H9 (cell line): ENCODE data around the gene PFN1. TPM values are rescaled to one million over a fixed set of nuclear protein-coding genes. Genes with fewer than 3 reads are reported as not detected.

Experiments
- DNase-seq: peaks from one replicate; pipeline ENCODE4 v3.0.0-alpha.2; 2017
- H2AFZ ChIP-seq: one replicate; pipeline ENCODE4 v1.6.1; 2013; ENCODE audit warnings: mild to moderate bottlenecking, low read length, control low read depth, moderate library complexity
- H2AK5ac ChIP-seq: 2 replicates; pipeline ENCODE4 v1.6.1; 2013; ENCODE audit warnings: low read length, control low read depth, mixed read lengths; ENCODE audit not compliant: insufficient read length
- H2BK120ac ChIP-seq: one replicate; pipeline ENCODE4 v1.6.1; 2013; ENCODE audit warnings: low read depth, mild to moderate bottlenecking, low read length, control low read depth, inconsistent platforms; ENCODE audit not compliant: poor library complexity, severe bottlenecking
- H2BK12ac ChIP-seq: 2 replicates; pipeline ENCODE4 v1.6.1; 2013; ENCODE audit warnings: low read length, control low read depth, mixed read lengths, low read depth; ENCODE audit not compliant: insufficient read length
- H2BK15ac ChIP-seq: 2 replicates; pipeline ENCODE4 v1.6.1; 2013; ENCODE audit warnings: low read depth, low read length, control low read depth
- H2BK20ac ChIP-seq: one replicate; pipeline ENCODE4 v1.6.1; 2013; ENCODE audit warnings: low read depth, mild to moderate bottlenecking, low read length, control low read depth, inconsistent platforms; ENCODE audit not compliant: poor library complexity, severe bottlenecking
- H2BK5ac ChIP-seq: 2 replicates; pipeline ENCODE4 v1.6.1; 2013; ENCODE audit warnings: low read length, control low read depth, mixed read lengths; ENCODE audit not compliant: insufficient read length
- H3K14ac ChIP-seq: 2 replicates; pipeline ENCODE4 v1.6.1; 2013; ENCODE audit warnings: low read length, control low read depth; ENCODE audit not compliant: insufficient read depth
- H3K18ac ChIP-seq: 2 replicates; pipeline ENCODE4 v1.6.1; 2013; ENCODE audit warnings: low read depth, mild to moderate bottlenecking, mixed read lengths, low read length, control low read depth; ENCODE audit not compliant: insufficient read length
- H3K23ac ChIP-seq: 2 replicates; pipeline ENCODE4 v1.6.1; 2013; ENCODE audit warnings: low read length, control low read depth, mixed read lengths, low read depth; ENCODE audit not compliant: insufficient read length
- H3K23me2 ChIP-seq: 2 replicates; pipeline ENCODE4 v1.6.1; 2013; ENCODE audit warnings: low read depth, mild to moderate bottlenecking, mixed read lengths, low read length, control low read depth; ENCODE audit not compliant: insufficient read length, poor library complexity, severe bottlenecking
- H3K27ac ChIP-seq: 2 replicates; pipeline ENCODE4 v1.5.1; 2013; ENCODE audit warnings: low read length, control low read depth, mixed read lengths, low read depth; ENCODE audit not compliant: insufficient read length
- H3K27me3 ChIP-seq: 2 replicates; pipeline ENCODE4 v1.6.1; 2013; ENCODE audit warnings: low read length, control low read depth, inconsistent platforms; ENCODE audit not compliant: insufficient read depth
- H3K4ac ChIP-seq: 2 replicates; pipeline ENCODE4 v1.6.1; 2013; ENCODE audit warnings: low read depth, mild to moderate bottlenecking, control low read depth, inconsistent platforms, low read length, moderate library complexity
- H3K4me1 ChIP-seq: 2 replicates; pipeline ENCODE4 v1.6.1; 2013; ENCODE audit warnings: low read length, control low read depth, inconsistent platforms; ENCODE audit not compliant: insufficient read depth
- H3K4me2 ChIP-seq: 2 replicates; pipeline ENCODE4 v1.6.1; 2013; ENCODE audit warnings: low read length, control low read depth, mixed read lengths; ENCODE audit not compliant: insufficient read length, insufficient read depth
- H3K56ac ChIP-seq: 2 replicates; pipeline ENCODE4 v1.6.1; 2013; ENCODE audit warnings: low read depth, mild to moderate bottlenecking, mixed read lengths, low read length, control low read depth; ENCODE audit not compliant: insufficient read length
- H3K79me1 ChIP-seq: 2 replicates; pipeline ENCODE4 v1.6.1; 2013; ENCODE audit warnings: low read depth, mild to moderate bottlenecking, moderate library complexity, low read length, control low read depth, inconsistent platforms; ENCODE audit not compliant: insufficient read depth, poor library complexity, severe bottlenecking
- H3K79me2 ChIP-seq: 2 replicates; pipeline ENCODE4 v1.6.1; 2013; ENCODE audit warnings: low read length, control low read depth, inconsistent platforms; ENCODE audit not compliant: insufficient read depth
- H3K9ac ChIP-seq: 2 replicates; pipeline ENCODE4 v1.6.1; 2013; ENCODE audit warnings: low read length, control low read depth, mixed read lengths; ENCODE audit not compliant: insufficient read length; ENCODE audit errors: extremely low read depth
- H3K9me3 ChIP-seq: one replicate; pipeline ENCODE4 v1.6.1; 2013; ENCODE audit warnings: low read depth, low read length, inconsistent platforms; ENCODE audit not compliant: control insufficient read depth
- H3T11ph ChIP-seq: one replicate; pipeline ENCODE4 v1.6.1; 2013; ENCODE audit warnings: mild to moderate bottlenecking, low read length, control low read depth, inconsistent platforms
- H4K20me1 ChIP-seq: one replicate; pipeline ENCODE4 v1.6.1; 2013; ENCODE audit not compliant: control insufficient read depth, insufficient read length, insufficient read depth
- H4K5ac ChIP-seq: 2 replicates; pipeline ENCODE4 v1.6.1; 2013; ENCODE audit warnings: low read depth, mild to moderate bottlenecking, mixed read lengths, low read length, control low read depth; ENCODE audit not compliant: insufficient read length
- H4K8ac ChIP-seq: replicated peaks from 2 replicates; pipeline ENCODE4 v1.6.1; 2013; ENCODE audit warnings: low read length, control low read depth, mixed read lengths, low read depth; ENCODE audit not compliant: insufficient read length
- H4K91ac ChIP-seq: 2 replicates; pipeline ENCODE4 v1.6.1; 2013; ENCODE audit warnings: low read depth, mild to moderate bottlenecking, moderate library complexity, mixed read lengths, low read length, control low read depth; ENCODE audit not compliant: insufficient read length
- H3K27ac Mint-ChIP-seq, 3 experiments: 2 replicates in 2 of 3; 3 replicates in 1 of 3; pipeline ENCODE4 v1.8.0; 2020 to 2021; ENCODE audit warnings: mixed read lengths in 3 of 3, mild to moderate bottlenecking in 1 of 3, moderate library complexity in 1 of 3
- H3K27me3 Mint-ChIP-seq: 2 replicates; pipeline ENCODE4 v1.8.0; 2021; ENCODE audit warnings: low read depth, mild to moderate bottlenecking, moderate library complexity, mixed read lengths
- H3K36me3 Mint-ChIP-seq, 3 experiments: 2 replicates in 2 of 3; 3 replicates in 1 of 3; pipeline ENCODE4 v1.8.0; 2020 to 2021; ENCODE audit warnings: low read depth in 3 of 3, mixed read lengths in 3 of 3; ENCODE audit not compliant: insufficient read depth in 1 of 3
- H3K4me1 Mint-ChIP-seq, 2 experiments: 2 replicates each; pipeline ENCODE4 v1.8.0; 2020; ENCODE audit warnings: mixed read lengths in 2 of 2
- H3K4me3 Mint-ChIP-seq, 2 experiments: 2 replicates in 1 of 2; 3 replicates in 1 of 2; pipeline ENCODE4 v1.8.0; 2020 to 2021; ENCODE audit warnings: mild to moderate bottlenecking in 2 of 2, mixed read lengths in 2 of 2, moderate library complexity in 1 of 2
- H3K9me3 Mint-ChIP-seq, 2 experiments: 2 replicates in 1 of 2; 3 replicates in 1 of 2; pipeline ENCODE4 v1.8.0; 2020; ENCODE audit warnings: mild to moderate bottlenecking in 2 of 2, mixed read lengths in 2 of 2, moderate library complexity in 1 of 2
- CTCF ChIP-seq: fragments of 200-600 bp; sonication (generic); conservative IDR thresholded peaks from 3 replicates; pipeline ENCODE4 v1.8.0; 2021; ENCODE audit warnings: antibody characterized with exemption, mild to moderate bottlenecking
- WGBS: extraction: QIAGEN DNeasy Blood & Tissue Kit; methylation state at CpG from one replicate; pipeline ENCODE4 v1.1.7; 2013; ENCODE audit warnings: missing lambda C conversion rate, low lambda C conversion rate, mixed read lengths; ENCODE audit not compliant: insufficient read length; ENCODE audit errors: extremely low coverage; 5-methylcytosine and 5-hydroxymethylcytosine counted together
- total RNA-seq: library from RNA; stranded (reverse); gene quantifications from 2 replicates; pipeline ENCODE4 v1.2.1, GENCODE V29; 2021

PFN1 gene
- total RNA-seq, 1 experiment from 2014 or later: 1,149 TPM

GRCh38 chr17:4967539-4968485, 19.5 kb upstream of the PFN1 start, which contains the start of gene SPAG7:
SPAG7 (minus strand) TSS chr17:4967817; CDS start chr17:4967804, 13 bp downstream.
- Histone ChIP-seq H4K5ac (peak within 1 kb of the TSS; percentile 40), H2BK5ac (no peak within 1 kb of the TSS), H3K27ac (peak within 1 kb of the TSS; percentile 71), H2BK120ac (no peak within 1 kb of the TSS), H3K27me3 (no peaks in the 10 kb centered on the region), H3K9ac (peak within 1 kb of the TSS; percentile 93), H3K4me2 (peak within 1 kb of the TSS; percentile 90), H4K91ac (no peak within 1 kb of the TSS), H2BK12ac (no peak within 1 kb of the TSS), H3K14ac (peak within 1 kb of the TSS; percentile 97), H2BK15ac (no peak within 1 kb of the TSS), H3K4me1 (peaks cover 7% of the 10 kb centered on the region; the same call in 1 of the 2 replicates), H3K18ac (peak within 1 kb of the TSS; percentile 97), H3K79me2 (peaks cover 2% of the 10 kb centered on the region; the same call in 1 of the 2 replicates), H2BK20ac (no peak within 1 kb of the TSS), H3K23ac (no peak within 1 kb of the TSS), H4K8ac (no peak within 1 kb of the TSS), H3K23me2 (peaks cover 23% of the 10 kb centered on the region), H3K79me1 (peaks cover 2% of the 10 kb centered on the region), H3K56ac (no peak within 1 kb of the TSS), H2AK5ac (no peak within 1 kb of the TSS), H3K9me3 (no peaks in the 10 kb centered on the region), H3K4ac (no peak within 1 kb of the TSS; the same call in 1 of the 2 replicates), H4K20me1 (no peaks in the 10 kb centered on the region), H2AFZ (no peak within 1 kb of the TSS), H3T11ph (no peak within 1 kb of the TSS)
- peaks cover 33 to 45% (median 42%) of the 10 kb centered on the region in 3 experiments for H3K36me3 Mint-ChIP-seq
- H3K9me3 Mint-ChIP-seq: peaks cover 5 to 24% of the 10 kb centered on the region in 2 experiments; a peak in 4 of 5 replicates
- H3K4me3 Mint-ChIP-seq: no peak within 1 kb of the TSS
- H3K27ac Mint-ChIP-seq: peak within 1 kb of the TSS in 2 of 3 experiments; percentile 23 to 85; a peak in 5 of 7 replicates
- peak; percentile 98 for DNase-seq
- WGBS: no CpG with 5 or more reads among the region's 66 CpGs
- no peak for TF ChIP-seq CTCF
- H3K4me1 Mint-ChIP-seq: peaks cover 28 to 31% of the 10 kb centered on the region in 2 experiments
- peaks cover 3% of the 10 kb centered on the region; the same call in 1 of the 2 replicates for H3K27me3 Mint-ChIP-seq
